T-helper 2 cell treated with Interferon-gamma antibody and Interleukin-4, amounts not matched to agents 100 ng/mL and 5 ng/mL, for 36 hours (primary cell): Measurements from ENCODE around the gene NDUFAF2. TPM values are rescaled to one million over a fixed set of nuclear protein-coding genes. Genes with fewer than 3 reads are reported as not detected.

Experiments
- intact Hi-C: fragments of 100-400 bp; cut with micrococcal nuclease; formaldehyde crosslinking; loops from one replicate; pipeline ENCODE4 v1.15.1; 2023
- total RNA-seq: library from RNA; stranded (reverse); gene quantifications from 2 replicates; pipeline ENCODE4 v1.2.3, GENCODE V29; 2022

The NDUFAF2 gene
- total RNA-seq, 1 donor from 2014 or later: 18.3 TPM

DNA sequence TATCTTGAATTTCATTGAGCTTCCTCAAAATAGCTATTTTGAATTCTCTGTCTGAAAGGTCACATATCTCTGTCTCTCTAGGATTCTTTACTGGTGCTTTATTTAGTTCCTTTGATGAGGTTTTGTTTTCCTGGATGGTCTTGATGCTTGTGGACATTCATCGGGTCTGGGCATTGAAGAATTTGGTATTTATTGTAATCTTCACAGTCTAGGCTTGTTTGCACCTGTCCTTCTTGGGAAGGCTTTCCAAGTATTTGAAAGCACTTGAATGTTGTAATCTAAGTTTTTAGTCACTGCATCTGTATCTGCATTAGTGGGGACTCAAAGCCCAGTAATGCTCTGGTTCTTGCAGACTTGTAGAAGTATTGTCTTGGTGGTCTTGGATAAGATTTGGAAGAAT, 169.4 kb downstream of the NDUFAF2 start:
- intact Hi-C loops: no loop called here

DNA sequence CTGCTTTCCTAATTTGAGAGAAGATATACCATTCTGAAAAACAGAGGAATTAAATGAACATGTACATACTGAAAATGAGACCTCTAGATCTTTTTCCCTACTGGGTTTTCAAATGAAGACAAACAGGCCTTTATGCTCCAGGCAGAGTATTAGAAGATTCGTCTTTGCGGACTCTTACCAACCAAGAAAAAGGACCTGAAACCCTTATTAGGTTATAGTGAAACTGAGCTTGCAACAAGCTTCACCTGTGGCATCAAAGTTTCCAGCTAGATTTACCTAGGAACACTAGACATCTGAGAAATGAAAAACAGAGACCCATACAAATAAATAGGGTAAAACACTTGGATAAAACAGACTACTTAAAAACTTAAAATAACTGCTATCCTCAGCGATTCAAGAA, 171.0 kb downstream of the NDUFAF2 start:
- intact Hi-C loops: no loop called here

GRCh38 chr5:61119066-61119465, 174.1 kb downstream of the NDUFAF2 start:
- intact Hi-C loops: no loop called here

DNA sequence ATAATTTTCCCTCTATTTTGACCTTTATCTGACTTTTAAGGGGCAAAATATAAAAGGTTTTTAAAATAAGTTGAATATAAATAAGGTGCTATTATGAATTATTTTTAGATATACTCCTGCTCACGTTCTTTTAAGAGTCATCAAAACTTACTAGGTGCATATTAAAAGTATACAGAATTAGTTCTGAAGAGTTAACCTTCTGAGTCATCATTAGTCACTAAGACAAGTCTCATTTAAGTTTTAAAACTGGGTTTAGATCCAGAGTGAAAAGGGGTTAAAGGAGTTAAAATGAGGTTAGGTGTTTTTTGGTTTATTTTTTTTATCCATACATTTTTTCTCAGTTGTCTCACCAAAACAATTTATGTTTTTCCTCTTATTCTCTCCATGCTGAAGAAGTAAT, 175.5 kb downstream of the NDUFAF2 start:
- intact Hi-C loops: no loop called here

- intact Hi-C loops: no loop called here
Observed at GRCh38 chr5:61123145-61123544, 178.1 kb downstream of the NDUFAF2 start.

GRCh38 chr5:61130289-61130688, 185.3 kb downstream of the NDUFAF2 start:
- intact Hi-C loops: no loop called here

DNA sequence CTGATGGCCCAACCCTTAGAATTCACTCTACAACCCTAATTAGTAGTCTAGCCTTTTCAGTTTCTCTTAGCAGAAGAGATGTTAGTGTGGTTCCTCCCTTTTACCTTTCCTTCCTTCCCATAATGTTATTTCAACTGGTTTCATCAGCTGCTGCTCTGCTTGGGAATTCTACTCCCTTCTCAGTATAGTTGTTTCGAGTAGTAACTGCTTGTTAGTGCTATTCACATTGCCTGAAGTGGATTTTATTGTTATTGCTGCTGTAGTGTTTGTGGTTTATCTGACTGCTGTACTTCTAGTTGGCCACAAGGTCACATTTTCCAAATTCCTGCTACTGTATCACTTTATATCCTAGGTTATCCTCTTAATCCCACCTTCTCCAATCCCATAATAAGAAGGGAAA, 187.6 kb downstream of the NDUFAF2 start:
- intact Hi-C loops: no loop called here

DNA sequence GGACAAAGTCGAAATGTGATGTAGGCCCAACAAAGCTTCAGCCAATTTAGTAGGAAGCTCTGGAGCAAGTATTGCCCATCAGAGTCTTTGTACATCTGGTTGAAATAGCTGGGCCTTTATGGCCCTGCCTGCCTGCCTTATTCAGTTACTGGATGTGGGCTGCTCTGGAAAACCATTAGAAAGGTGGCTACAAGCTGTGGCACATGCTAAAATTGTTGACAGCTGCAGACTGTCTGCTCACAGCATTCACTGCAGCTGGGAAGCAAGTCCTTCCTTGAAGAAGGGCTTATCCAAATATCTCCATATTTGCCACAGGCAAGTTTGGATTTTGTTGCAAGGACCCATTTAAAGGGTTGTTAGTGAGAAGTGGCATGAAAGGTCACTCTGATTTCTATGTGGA, 192.8 kb downstream of the NDUFAF2 start:
- intact Hi-C loops: no loop called here

GRCh38 chr5:61139094-61139873, 194.3 kb downstream of the NDUFAF2 start:
- intact Hi-C loops: no loop called here

- intact Hi-C loops: no loop called here
Observed at GRCh38 chr5:61139931-61140330, 194.9 kb downstream of the NDUFAF2 start.

- intact Hi-C loops: no loop called here
Observed at GRCh38 chr5:61141801-61142200, 196.8 kb downstream of the NDUFAF2 start.

GRCh38 chr5:61142391-61142790, 197.4 kb downstream of the NDUFAF2 start:
- intact Hi-C loops: no loop called here

DNA sequence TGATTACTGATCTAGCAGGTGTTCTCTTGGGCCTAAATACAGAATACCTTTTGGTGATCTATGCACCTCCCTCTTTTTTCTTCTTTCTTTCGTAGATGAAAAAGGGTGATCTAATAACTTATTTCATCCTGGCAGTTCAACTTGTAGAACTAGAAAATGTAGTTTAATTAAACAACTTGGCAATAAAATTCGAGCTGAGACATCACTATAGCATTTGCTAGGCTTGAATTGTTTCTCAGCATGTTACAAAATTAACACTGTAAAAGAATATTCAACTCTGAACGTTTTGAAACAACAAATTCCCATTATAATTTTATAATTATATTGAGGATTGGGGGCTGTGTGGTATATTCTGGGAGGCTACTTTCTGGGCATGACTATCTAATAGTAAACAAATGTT, 197.8 kb downstream of the NDUFAF2 start:
- intact Hi-C loops: no loop called here

DNA sequence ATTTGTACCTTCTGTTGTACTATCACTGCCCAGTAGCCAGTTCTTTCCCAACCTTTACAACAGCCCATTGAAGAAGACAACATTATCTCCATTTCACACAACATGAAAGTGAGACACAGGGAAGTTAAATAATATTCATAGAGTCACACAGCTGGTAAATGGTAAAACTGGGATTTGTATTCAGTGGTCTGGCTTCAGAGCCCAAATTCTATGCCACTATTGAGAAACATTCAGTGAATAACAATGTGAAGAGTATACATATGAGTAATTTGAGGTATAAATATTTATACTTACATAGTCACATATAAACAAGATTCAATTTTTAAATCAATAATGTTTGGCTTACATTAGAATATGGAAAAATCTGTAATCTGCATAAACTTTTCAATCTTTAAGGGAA, 203.5 kb downstream of the NDUFAF2 start:
- intact Hi-C loops: no loop called here

GRCh38 chr5:61151893-61152292, 206.9 kb downstream of the NDUFAF2 start:
- intact Hi-C loops: no loop called here

- intact Hi-C loops: no loop called here
Observed at GRCh38 chr5:61159070-61159469, 214.1 kb downstream of the NDUFAF2 start.

GRCh38 chr5:61159836-61160235, 214.8 kb downstream of the NDUFAF2 start:
- intact Hi-C loops: loop anchor here (10.0 kb wide), 1 partner anchor 495 kb away; no protein-coding TSS in a partner anchor

- intact Hi-C loops: loop anchor here (10.0 kb wide), 1 partner anchor 494 kb away; no protein-coding TSS in a partner anchor
Observed at GRCh38 chr5:61160497-61160896, 215.5 kb downstream of the NDUFAF2 start.

GRCh38 chr5:61162010-61162831, 217.2 kb downstream of the NDUFAF2 start, which contains the start of gene SMIM15:
Gene SMIM15 (minus strand): TSS chr5:61162468. CDS start chr5:61160171, 2,297 bp downstream.
- intact Hi-C loops: loop anchor here (1.0 to 10.0 kb wide), 6 partner anchors 115 to 493 kb away; partner anchors contain the start of genes DEPDC1B, ERCC8 and NDUFAF2

DNA sequence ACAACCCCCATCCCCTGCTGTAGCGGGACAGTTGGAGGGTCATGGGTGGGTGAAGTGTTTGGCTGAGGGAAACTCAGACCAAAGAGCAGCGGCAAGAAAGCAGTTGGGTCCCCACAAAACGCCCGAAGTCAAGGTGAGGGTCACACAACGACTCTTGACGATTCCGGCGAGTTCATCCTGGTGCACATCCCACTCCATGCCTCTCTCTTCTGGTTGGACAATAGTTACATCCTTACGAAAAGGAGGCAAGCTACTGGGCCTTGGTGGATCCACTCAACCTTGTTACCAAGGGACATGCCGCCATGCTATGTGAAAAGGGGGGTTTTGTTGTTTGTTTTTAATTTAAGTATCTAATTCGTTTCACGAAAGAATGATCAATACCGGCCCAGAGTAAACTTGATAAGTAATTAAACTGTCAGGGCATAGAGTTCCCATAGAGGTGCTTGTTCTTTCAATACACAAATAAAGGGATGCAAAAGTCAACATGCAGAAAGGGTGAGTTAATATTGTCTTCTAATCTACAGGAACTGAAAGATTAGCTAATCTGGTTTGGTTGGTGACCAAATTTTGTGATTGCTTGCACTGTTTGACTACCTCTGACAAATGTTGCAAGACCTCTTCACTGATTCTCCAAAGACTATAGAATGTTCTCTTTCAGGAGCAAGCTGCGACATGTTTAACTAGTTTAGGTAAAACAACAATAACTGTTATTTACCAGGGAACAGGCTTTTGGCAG, 218.0 kb downstream of the NDUFAF2 start:
- intact Hi-C loops: loop anchor here (1.0 to 10.0 kb wide), 6 partner anchors 114 to 492 kb away; partner anchors contain the start of genes DEPDC1B, ERCC8 and NDUFAF2

- intact Hi-C loops: loop anchor here (2.0 to 10.0 kb wide), 3 partner anchors 113 to 491 kb away; no protein-coding TSS in a partner anchor
Observed at GRCh38 chr5:61163905-61164304, 218.9 kb downstream of the NDUFAF2 start.
